Loucy (cell line): ENCODE data around the gene FZD4.
A peak's percentile ranks its signal among the peaks of the same experiment; 100 is the strongest.
"Not testable (repeated sequence)": the region's sequence is repeated elsewhere in the genome, so short reads cannot be mapped to it uniquely, and the experiment has no call there.

Experiments
- H2AFZ ChIP-seq: fragments of 200-600 bp; sonication (generic); 2 replicates; pipeline ENCODE4 v1.6.0; 2016; ENCODE audit warnings: antibody characterized with exemption, mild to moderate bottlenecking, low read length, moderate library complexity
- H3F3A ChIP-seq: fragments of 200-600 bp; 2 replicates; pipeline ENCODE4 v1.6.0; 2016; ENCODE audit warnings: antibody characterized with exemption, low read depth, mild to moderate bottlenecking
- H3K27me3 ChIP-seq: fragments of 200-600 bp; sonication (generic); 2 replicates; pipeline ENCODE4 v1.6.1; 2014; ENCODE audit warnings: low read length, mild to moderate bottlenecking; ENCODE audit not compliant: insufficient read depth, poor library complexity, severe bottlenecking
- H3K36me3 ChIP-seq: fragments of 200-600 bp; sonication (generic); 2 replicates; pipeline ENCODE4 v1.6.1; 2016; ENCODE audit warnings: low read length; ENCODE audit not compliant: insufficient read depth
- H3K4me1 ChIP-seq: fragments of 200-600 bp; sonication (generic); 2 replicates; pipeline ENCODE4 v1.5.1; 2014; ENCODE audit warnings: low read length, mild to moderate bottlenecking; ENCODE audit not compliant: insufficient read depth, poor library complexity, severe bottlenecking
- H3K4me2 ChIP-seq: fragments of 200-600 bp; sonication (generic); 2 replicates; pipeline ENCODE4 v1.6.0; 2014; ENCODE audit warnings: antibody characterized with exemption, low read length, low read depth, mild to moderate bottlenecking; ENCODE audit not compliant: poor library complexity, severe bottlenecking
- H3K4me3 ChIP-seq: fragments of 200-600 bp; sonication (generic); 2 replicates; pipeline ENCODE4 v1.5.1; 2014; ENCODE audit warnings: low read length, mild to moderate bottlenecking, mixed read lengths; ENCODE audit not compliant: poor library complexity, severe bottlenecking
- H3K79me2 ChIP-seq: fragments of 200-600 bp; sonication (generic); 2 replicates; pipeline ENCODE4 v1.6.1; 2014; ENCODE audit warnings: low read length; ENCODE audit not compliant: insufficient read depth
- H3K9ac ChIP-seq: fragments of 200-600 bp; sonication (generic); 2 replicates; pipeline ENCODE4 v1.6.0; 2014; ENCODE audit warnings: mild to moderate bottlenecking, low read depth, low read length, moderate library complexity; ENCODE audit not compliant: poor library complexity, severe bottlenecking
- H3K9me2 ChIP-seq: fragments of 200-600 bp; sonication (generic); replicated peaks from 2 replicates; pipeline ENCODE4 v1.6.1; 2016; ENCODE audit warnings: low read depth, low read length, mixed read lengths
- H3K9me3 ChIP-seq: fragments of 200-600 bp; sonication (generic); 2 replicates; pipeline ENCODE4 v1.6.1; 2014; ENCODE audit warnings: mild to moderate bottlenecking, antibody characterized with exemption, low read length, low read depth; ENCODE audit not compliant: insufficient read depth
- H4K20me1 ChIP-seq: fragments of 200-600 bp; sonication (generic); 2 replicates; pipeline ENCODE4 v1.6.0; 2014; ENCODE audit warnings: antibody characterized with exemption, low read length, mild to moderate bottlenecking; ENCODE audit not compliant: insufficient read depth, poor library complexity, severe bottlenecking
- EZH2phosphoT487 ChIP-seq: fragments of 200-600 bp; IDR thresholded peaks from 2 replicates; pipeline ENCODE4 v1.6.1; 2018; ENCODE audit warnings: antibody characterized with exemption, mild to moderate bottlenecking, moderate library complexity, borderline replicate concordance
- TF ChIP-seq, protein P1 (sequence below): fragments of 200-600 bp; sonication (generic); conservative IDR thresholded peaks from 2 replicates; pipeline ENCODE4 v1.5.1; 2014; ENCODE audit warnings: mild to moderate bottlenecking, antibody characterized with exemption, low read length

FZD4 gene

DNA sequence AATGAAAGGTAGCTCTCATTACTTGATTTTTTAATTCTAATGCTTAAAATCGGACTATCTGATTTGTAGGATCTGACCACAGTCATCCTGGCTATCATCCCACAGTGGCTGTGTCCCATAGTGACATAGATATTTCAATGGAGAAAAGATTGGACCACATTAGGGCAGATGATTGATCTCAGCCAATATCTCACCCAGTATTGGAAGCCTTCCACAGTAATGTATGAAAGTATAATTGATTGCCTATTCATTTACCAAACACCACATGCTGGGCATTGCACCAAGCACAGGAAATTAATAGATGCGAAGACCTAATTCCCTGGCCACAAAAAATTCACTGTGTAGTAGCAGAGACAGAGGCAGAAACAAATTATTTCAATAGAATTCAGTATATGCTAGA lies 37.6 kb downstream of the FZD4 start:
- Histone ChIP-seq H3K79me2 (no peaks in the 10 kb centered on the region), H3K4me3 (no peak overlapping the region), H3F3A (no peaks in the 10 kb centered on the region), H3K36me3 (no peaks in the 10 kb centered on the region), H2AFZ (no peak overlapping the region), H3K4me2 (no peak overlapping the region), H3K4me1 (peaks cover 6% of the 10 kb centered on the region), H4K20me1 (no peaks in the 10 kb centered on the region), H3K9ac (no peak overlapping the region), H3K9me2 (no peaks in the 10 kb centered on the region), H3K9me3 (no peaks in the 10 kb centered on the region), H3K27me3 (no peaks in the 10 kb centered on the region)
- TF ChIP-seq, protein P1, sequence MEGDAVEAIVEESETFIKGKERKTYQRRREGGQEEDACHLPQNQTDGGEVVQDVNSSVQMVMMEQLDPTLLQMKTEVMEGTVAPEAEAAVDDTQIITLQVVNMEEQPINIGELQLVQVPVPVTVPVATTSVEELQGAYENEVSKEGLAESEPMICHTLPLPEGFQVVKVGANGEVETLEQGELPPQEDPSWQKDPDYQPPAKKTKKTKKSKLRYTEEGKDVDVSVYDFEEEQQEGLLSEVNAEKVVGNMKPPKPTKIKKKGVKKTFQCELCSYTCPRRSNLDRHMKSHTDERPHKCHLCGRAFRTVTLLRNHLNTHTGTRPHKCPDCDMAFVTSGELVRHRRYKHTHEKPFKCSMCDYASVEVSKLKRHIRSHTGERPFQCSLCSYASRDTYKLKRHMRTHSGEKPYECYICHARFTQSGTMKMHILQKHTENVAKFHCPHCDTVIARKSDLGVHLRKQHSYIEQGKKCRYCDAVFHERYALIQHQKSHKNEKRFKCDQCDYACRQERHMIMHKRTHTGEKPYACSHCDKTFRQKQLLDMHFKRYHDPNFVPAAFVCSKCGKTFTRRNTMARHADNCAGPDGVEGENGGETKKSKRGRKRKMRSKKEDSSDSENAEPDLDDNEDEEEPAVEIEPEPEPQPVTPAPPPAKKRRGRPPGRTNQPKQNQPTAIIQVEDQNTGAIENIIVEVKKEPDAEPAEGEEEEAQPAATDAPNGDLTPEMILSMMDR: no peak
- TF ChIP-seq EZH2phosphoT487: no peak

DNA sequence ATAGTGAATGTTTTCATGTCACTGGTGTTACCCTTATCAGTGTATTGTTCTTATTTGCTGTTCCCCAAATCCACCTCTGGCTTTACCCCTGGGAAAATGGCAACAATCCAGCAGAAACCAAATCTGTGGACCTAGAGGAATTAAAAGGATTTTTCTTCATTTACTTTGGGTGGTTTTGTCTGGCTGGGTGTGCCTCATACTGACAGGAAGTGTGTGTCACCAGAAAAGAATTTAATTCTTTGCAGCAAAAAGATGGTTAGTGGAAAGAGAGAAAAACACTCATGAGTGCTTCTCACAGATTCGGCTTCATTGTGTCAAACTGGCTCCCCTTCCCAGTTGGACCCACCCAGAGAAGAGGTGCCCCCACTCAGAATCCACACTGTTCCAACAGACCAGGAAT lies 38.9 kb downstream of the FZD4 start:
- Histone ChIP-seq H3K79me2 (no peaks in the 10 kb centered on the region), H3K4me1 (peaks cover 6% of the 10 kb centered on the region), H4K20me1 (no peaks in the 10 kb centered on the region), H3K9ac (no peak overlapping the region), H3K27me3 (no peaks in the 10 kb centered on the region), H3K9me3 (no peaks in the 10 kb centered on the region), H3K36me3 (no peaks in the 10 kb centered on the region), H3K9me2 (no peaks in the 10 kb centered on the region), H3K4me2 (no peak overlapping the region), H2AFZ (no peak overlapping the region), H3K4me3 (no peak overlapping the region), H3F3A (no peaks in the 10 kb centered on the region)
- TF ChIP-seq EZH2phosphoT487: no peak
- TF ChIP-seq, protein P1: no peak

DNA sequence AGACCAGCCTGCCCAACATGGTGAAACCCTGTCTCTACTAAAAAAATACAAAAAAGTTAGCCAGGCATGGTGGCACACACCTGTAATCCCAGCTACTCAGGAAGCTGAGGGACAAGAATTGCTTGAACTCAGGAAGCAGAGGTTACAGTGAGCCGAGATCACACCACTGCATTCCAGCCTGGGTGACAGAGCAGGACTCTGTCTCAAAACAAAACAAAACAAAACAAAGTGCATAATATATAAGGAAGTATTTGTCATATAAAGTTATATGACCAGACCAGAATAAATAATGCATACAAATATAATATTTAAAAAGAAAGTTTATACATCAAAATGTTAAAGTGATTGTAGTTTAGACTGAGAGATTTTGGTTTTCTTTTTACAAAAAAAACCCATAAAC lies 39.3 kb downstream of the FZD4 start:
- H3K9me2 ChIP-seq, H3K4me3 ChIP-seq, H3K9me3 ChIP-seq, H3K4me2 ChIP-seq, H3K4me1 ChIP-seq, H3F3A ChIP-seq, H3K27me3 ChIP-seq, H3K79me2 ChIP-seq, H3K36me3 ChIP-seq, H4K20me1 ChIP-seq, H3K9ac ChIP-seq, H2AFZ ChIP-seq: not testable (repeated sequence)

DNA sequence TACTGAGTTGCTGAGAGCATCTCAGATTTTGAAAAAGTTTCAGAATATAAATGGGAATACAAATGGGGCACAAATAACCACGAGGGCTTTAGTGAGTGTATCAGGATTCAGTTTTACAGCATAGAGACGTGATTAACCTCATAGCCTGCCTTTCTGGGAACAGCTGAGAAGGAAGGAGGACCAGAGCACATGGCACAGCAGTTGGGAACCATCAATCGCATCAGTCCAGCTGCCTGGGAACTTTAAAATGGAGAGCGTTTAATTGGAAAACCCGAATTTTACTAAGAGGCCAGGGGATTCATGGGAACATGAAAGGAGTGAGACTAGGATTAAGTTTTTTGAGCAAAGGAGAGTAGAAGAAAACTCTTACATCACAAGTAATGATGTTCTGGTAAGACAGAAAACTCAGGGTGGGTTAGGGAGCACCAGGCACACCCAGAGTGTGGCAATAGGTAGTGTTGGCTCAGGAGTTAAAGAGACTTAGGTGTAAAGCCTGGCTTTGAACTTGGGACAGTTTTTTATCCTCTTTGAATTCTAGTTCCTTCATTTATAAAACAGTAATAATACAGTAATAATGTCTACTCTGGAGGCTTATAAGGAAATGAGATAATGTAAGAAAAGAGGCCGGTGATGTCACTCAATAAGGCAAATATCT lies 40.2 kb downstream of the FZD4 start:
- Histone ChIP-seq H4K20me1 (no peaks in the 10 kb centered on the region), H3K4me3 (no peak overlapping the region), H3K79me2 (no peaks in the 10 kb centered on the region), H3K9me3 (no peaks in the 10 kb centered on the region), H3K9ac (no peak overlapping the region), H3K4me2 (no peak overlapping the region), H3K9me2 (no peaks in the 10 kb centered on the region), H3K36me3 (no peaks in the 10 kb centered on the region), H3K27me3 (no peaks in the 10 kb centered on the region), H2AFZ (0 out of 2 replicates have a peak overlapping the region, but pooled peaks have one; percentile 16), H3K4me1 (peaks cover 6% of the 10 kb centered on the region), H3F3A (no peaks in the 10 kb centered on the region)
- TF ChIP-seq, protein P1: no peak
- TF ChIP-seq EZH2phosphoT487: no peak
